Spleen (tissue), 11 donors: Measurements from ENCODE around the gene HIVEP3. TPM values are rescaled to one million over a fixed set of nuclear protein-coding genes. Genes with fewer than 3 reads are reported as not detected.
A peak's percentile ranks its signal among the peaks of the same experiment; 100 is the strongest.

ENCODE experiments used
- DNase-seq: peaks from one replicate; pipeline ENCODE4 v3.0.0-alpha.2; 2020
- H3K27ac ChIP-seq, 8 donors: fragments of 200-600 bp; sonication (generic) in 7 of 8; 1 replicate in 4 of 8; 2 replicates in 4 of 8; pipeline versions ENCODE4 v1.5.0 to v1.8.0; 2016 to 2021; ENCODE audit warnings: inconsistent platforms in 4 of 8, mild to moderate bottlenecking in 4 of 8, moderate library complexity in 1 of 8
- H3K27me3 ChIP-seq, 7 donors: fragments of 200-600 bp; sonication (generic) in 6 of 7; replicated peaks in 1 of 7; 1 replicate in 4 of 7; 2 replicates in 3 of 7; pipeline versions ENCODE4 v1.5.0 to v1.8.0; 2016 to 2021; ENCODE audit warnings: inconsistent platforms in 3 of 7, mild to moderate bottlenecking in 1 of 7
- H3K36me3 ChIP-seq, 6 donors: fragments of 200-600 bp; sonication (generic) in 5 of 6; 1 replicate in 4 of 6; 2 replicates in 2 of 6; pipeline versions ENCODE4 v1.5.0 to v1.8.0; 2016 to 2021; ENCODE audit warnings: inconsistent platforms in 2 of 6
- H3K4me1 ChIP-seq, 6 donors: fragments of 200-600 bp; sonication (generic) in 5 of 6; 1 replicate in 3 of 6; 2 replicates in 3 of 6; pipeline versions ENCODE4 v1.5.0 to v1.8.0; 2016 to 2021; ENCODE audit warnings: inconsistent platforms in 3 of 6
- H3K4me3 ChIP-seq, 8 donors: fragments of 200-600 bp; sonication (generic) in 7 of 8; 1 replicate in 4 of 8; 2 replicates in 4 of 8; pipeline versions ENCODE4 v1.5.0 to v1.8.0; 2016 to 2021; ENCODE audit warnings: inconsistent platforms in 4 of 8, mild to moderate bottlenecking in 4 of 8, moderate library complexity in 2 of 8
- H3K9me3 ChIP-seq, 8 donors: fragments of 200-600 bp; sonication (generic) in 7 of 8; 1 replicate in 4 of 8; 2 replicates in 4 of 8; pipeline versions ENCODE4 v1.5.0 to v1.8.0; 2016 to 2021; ENCODE audit warnings: inconsistent platforms in 4 of 8
- POLR2A ChIP-seq, 3 donors: fragments of 450-650 bp; IDR thresholded peaks; one replicate each; pipeline ENCODE4 v1.5.1; 2017; ENCODE audit warnings: antibody characterized with exemption in 3 of 3, mild to moderate bottlenecking in 1 of 3
- POLR2AphosphoS5 ChIP-seq, 3 donors: sonication (generic); formaldehyde crosslinking; IDR thresholded peaks; one replicate each; pipeline ENCODE4 v1.5.1; 2017; ENCODE audit warnings: antibody characterized with exemption in 3 of 3
- WGBS, 5 donors: extraction: QIAGEN DNeasy Blood & Tissue Kit in 3 of 5; methylation state at CpG; one replicate each; pipeline versions ENCODE4 v1.1.5 to v1.1.7; 2013 to 2018; 5-methylcytosine and 5-hydroxymethylcytosine counted together
- intact Hi-C: fragments of 100-400 bp; cut with DNase I; formaldehyde crosslinking; loops from one replicate; pipeline ENCODE4 v1.15.0; 2023; ENCODE audit warnings: low total_unique reads
- polyA plus RNA-seq, 3 donors: library from polyadenylated mRNA; stranded (reverse); fragments of 200-250 nt; gene quantifications; one replicate each; pipeline ENCODE4 v1.2.1, GENCODE V29; 2013
- total RNA-seq, 7 donors: library from RNA; depleted of rRNA in 3 of 7; stranded (reverse); fragments of >200 nt in 3 of 7; fragmentation: NEBNext Ultra II Directional in 4 of 7; extraction: Animal tissue kit (Norgen Biotek cat#: 25700) in 4 of 7; gene quantifications; one replicate each; pipeline versions ENCODE4 v1.1.0 to v1.2.1, GENCODE V29; 2016 to 2021
- TF ChIP-seq, protein P1 (sequence below), 11 experiments: fragments of 200-600 bp in 7 of 11; fragments of 450-650 bp in 4 of 11; sonication (generic) in 4 of 11; IDR thresholded peaks in 8 of 11; conservative IDR thresholded peaks in 3 of 11; 1 replicate in 7 of 11; 2 replicates in 4 of 11; pipeline versions ENCODE4 v1.4.0 to v1.8.0; 2016 to 2021; ENCODE audit warnings: antibody characterized with exemption in 11 of 11, inconsistent platforms in 4 of 11, mild to moderate bottlenecking in 1 of 11
- donor health status: healthy with polysubstance abuse.
- donor health status: DM: no; HTN: no; CAD: no; lungs with moderate emphysema.
- donor health status: DM: no; HTN: no; CAD: no.
- donor health status: Bipolar disorder and iron deficiency.
- donor health status: healthy.
- donor health status: DM: no; HTN: no; CAD: no.
- donor health status: DM: yes; HTN: yes; CAD: no.

Gene HIVEP3
- total and polyA plus RNA-seq, 10 donors = 2.4 to 21.2 (median 8.2) TPM

DNA sequence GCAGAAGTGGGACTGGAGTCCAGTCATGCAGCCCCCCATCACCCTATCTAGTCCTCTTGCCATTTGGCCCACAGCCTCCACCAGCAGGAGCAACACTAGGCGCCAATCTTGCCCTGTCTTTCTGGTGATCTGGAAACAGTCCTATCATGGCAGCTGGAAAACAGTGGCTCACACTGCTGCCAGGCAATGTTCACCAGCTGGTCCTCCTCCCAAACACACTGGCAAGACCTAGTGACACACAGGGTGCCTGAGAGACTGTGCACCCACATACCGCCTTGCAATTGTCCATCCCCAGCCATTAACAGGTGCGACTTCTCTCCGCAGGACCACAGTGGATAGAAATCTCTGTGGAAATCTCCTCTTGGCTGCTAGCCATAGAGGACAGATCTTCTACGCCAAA lies 105.5 kb downstream of the HIVEP3 start:
- intact Hi-C loops = loop anchor here (10.0 kb wide), 1 partner anchor 238 kb away; no protein-coding TSS in a partner anchor
- Histone ChIP-seq H3K9me3 (no peaks in the 10 kb centered on the region), H3K36me3 (no peaks in the 10 kb centered on the region), H3K27ac (peak overlapping the region in 2 of 8 donors; percentile 13 to 30), H3K27me3 (no peaks in the 10 kb centered on the region), H3K4me1 (peaks cover 6 to 36% (median 13%) of the 10 kb centered on the region in 6 donors), H3K4me3 (no peak overlapping the region)
- 77 to 96% (median 83%) methylated on average over 5 of the region's 5 CpGs for WGBS, 5 donors
- no peak for DNase-seq
- TF ChIP-seq POLR2A (IDR thresholded peaks at IDR 0.05) = no peak
- no peak for TF ChIP-seq POLR2AphosphoS5 (IDR thresholded peaks at IDR 0.05)
- TF ChIP-seq, protein P1, sequence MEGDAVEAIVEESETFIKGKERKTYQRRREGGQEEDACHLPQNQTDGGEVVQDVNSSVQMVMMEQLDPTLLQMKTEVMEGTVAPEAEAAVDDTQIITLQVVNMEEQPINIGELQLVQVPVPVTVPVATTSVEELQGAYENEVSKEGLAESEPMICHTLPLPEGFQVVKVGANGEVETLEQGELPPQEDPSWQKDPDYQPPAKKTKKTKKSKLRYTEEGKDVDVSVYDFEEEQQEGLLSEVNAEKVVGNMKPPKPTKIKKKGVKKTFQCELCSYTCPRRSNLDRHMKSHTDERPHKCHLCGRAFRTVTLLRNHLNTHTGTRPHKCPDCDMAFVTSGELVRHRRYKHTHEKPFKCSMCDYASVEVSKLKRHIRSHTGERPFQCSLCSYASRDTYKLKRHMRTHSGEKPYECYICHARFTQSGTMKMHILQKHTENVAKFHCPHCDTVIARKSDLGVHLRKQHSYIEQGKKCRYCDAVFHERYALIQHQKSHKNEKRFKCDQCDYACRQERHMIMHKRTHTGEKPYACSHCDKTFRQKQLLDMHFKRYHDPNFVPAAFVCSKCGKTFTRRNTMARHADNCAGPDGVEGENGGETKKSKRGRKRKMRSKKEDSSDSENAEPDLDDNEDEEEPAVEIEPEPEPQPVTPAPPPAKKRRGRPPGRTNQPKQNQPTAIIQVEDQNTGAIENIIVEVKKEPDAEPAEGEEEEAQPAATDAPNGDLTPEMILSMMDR (IDR thresholded peaks at IDR 0.05 in 8 of 11, conservative IDR thresholded peaks at IDR 0.05 in 3 of 11) = no peak

DNA sequence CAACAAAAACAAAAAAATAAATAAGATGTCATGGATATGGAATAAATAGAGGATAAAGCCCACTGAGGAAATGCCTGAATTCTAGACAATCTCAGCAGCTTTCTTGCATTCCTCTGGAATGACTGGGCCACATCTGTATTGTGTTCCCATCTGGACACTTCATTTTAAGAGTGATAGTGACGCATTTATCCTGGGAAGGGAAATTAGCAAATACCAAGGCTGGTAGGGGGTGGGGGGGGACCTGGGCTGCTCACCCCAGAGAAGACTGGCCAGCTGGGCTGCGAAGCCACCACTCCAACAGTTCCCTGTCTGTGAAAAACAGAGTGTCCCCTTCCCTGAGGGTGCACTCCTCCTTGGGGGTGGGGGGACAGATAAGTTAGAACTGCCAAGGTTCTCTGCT lies 106.3 kb downstream of the HIVEP3 start:
- 64 to 90% (median 71%) methylated on average over 2 of the region's 2 CpGs for WGBS, 5 donors
- intact Hi-C loops = loop anchor here (10.0 kb wide), 1 partner anchor 238 kb away; no protein-coding TSS in a partner anchor

DNA sequence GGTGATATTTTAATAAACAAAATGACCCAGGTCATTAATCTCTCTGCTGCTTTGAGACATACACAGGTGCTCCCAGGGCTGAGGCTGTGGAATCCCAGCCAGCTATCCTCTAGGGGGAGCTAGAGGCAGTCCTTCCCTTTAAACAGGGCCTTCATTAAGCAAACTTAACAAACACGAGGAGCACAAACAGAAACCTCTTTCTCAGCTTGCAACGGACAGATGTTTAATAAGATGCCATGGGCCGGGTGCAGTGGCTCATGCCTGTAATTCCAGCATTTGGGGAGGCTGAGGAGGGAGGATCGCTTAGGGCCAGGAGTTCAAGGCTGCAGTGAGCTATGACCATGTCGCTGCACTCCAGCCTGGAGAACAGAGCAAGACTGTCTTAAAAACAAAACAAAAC lies 106.7 kb downstream of the HIVEP3 start:
- TF ChIP-seq, protein P1 (IDR thresholded peaks at IDR 0.05 in 8 of 11, conservative IDR thresholded peaks at IDR 0.05 in 3 of 11) = peak in 9 of 11 experiments; percentile 17 to 76 (median 58)
- TF ChIP-seq POLR2AphosphoS5 (IDR thresholded peaks at IDR 0.05) = no peak
- no peaks in the 10 kb centered on the region for H3K9me3 ChIP-seq
- DNase-seq = no peak
- no peak overlapping the region for H3K4me3 ChIP-seq
- 37 to 60% (median 50%) methylated on average over 5 of the region's 5 CpGs for WGBS, 5 donors
- no peaks in the 10 kb centered on the region for H3K27me3 ChIP-seq
- H3K27ac ChIP-seq = peak overlapping the region in 4 of 8 donors; percentile 19 to 37 (median 33)
- H3K4me1 ChIP-seq = peaks cover 6 to 43% (median 14%) of the 10 kb centered on the region in 6 donors
- intact Hi-C loops = loop anchor here (10.0 kb wide), 1 partner anchor 237 kb away; no protein-coding TSS in a partner anchor
- H3K36me3 ChIP-seq = no peaks in the 10 kb centered on the region

More for the DNA sequence above, 106.3 kb downstream of the HIVEP3 start:
- H3K36me3 ChIP-seq = no peaks in the 10 kb centered on the region
- TF ChIP-seq, protein P1 (IDR thresholded peaks at IDR 0.05 in 8 of 11, conservative IDR thresholded peaks at IDR 0.05 in 3 of 11) = no peak
- TF ChIP-seq POLR2A (IDR thresholded peaks at IDR 0.05) (no peak), POLR2AphosphoS5 (IDR thresholded peaks at IDR 0.05) (no peak)
- DNase-seq = no peak
- H3K27me3 ChIP-seq = no peaks in the 10 kb centered on the region
- H3K4me3 ChIP-seq = no peak overlapping the region
- peak overlapping the region in 4 of 8 donors; percentile 22 to 37 (median 33) for H3K27ac ChIP-seq
- peaks cover 6 to 39% (median 13%) of the 10 kb centered on the region in 6 donors for H3K4me1 ChIP-seq
- H3K9me3 ChIP-seq = no peaks in the 10 kb centered on the region

DNA sequence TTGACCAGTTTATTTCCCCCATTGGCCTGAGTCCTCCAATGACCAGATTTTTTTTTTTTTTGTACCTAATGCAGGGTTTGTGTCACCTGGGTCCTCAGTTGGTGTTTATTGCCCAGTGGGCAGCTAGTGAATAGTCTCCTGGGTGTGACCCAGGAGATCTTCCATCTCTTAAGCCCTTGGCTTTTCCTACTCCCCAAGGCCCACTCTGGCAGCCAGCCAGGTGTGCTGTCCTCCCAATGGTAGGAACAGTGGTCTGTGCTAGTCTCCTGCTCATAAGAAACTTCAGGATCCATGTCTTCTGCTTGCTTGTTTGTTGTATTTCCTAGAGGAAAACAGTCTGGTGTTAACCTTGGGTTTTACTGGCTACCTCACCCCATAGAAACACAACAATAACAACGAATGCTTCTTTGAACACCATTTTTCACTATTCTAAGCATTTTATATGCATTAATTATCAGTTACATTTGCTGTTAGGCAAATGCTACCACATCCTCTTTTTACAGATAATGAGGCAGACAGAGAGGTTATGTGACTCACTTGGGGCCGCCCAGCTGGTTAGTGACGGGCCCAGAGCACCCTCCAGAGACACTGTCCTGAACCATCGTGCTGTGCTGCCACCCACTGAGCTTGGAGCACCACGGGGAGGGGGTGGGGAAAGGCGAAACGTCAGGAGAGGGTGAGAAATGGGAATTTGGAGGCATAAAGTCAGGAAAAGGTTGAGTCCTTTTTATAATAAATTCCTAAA lies 107.5 kb downstream of the HIVEP3 start:
- Histone ChIP-seq H3K36me3 (no peaks in the 10 kb centered on the region), H3K27ac (no peak overlapping the region), H3K9me3 (no peaks in the 10 kb centered on the region), H3K4me3 (no peak overlapping the region), H3K4me1 (peaks cover 9 to 51% (median 18%) of the 10 kb centered on the region in 6 donors), H3K27me3 (no peaks in the 10 kb centered on the region)
- TF ChIP-seq POLR2A (IDR thresholded peaks at IDR 0.05) (no peak), POLR2AphosphoS5 (IDR thresholded peaks at IDR 0.05) (no peak)
- TF ChIP-seq, protein P1 (IDR thresholded peaks at IDR 0.05 in 8 of 11, conservative IDR thresholded peaks at IDR 0.05 in 3 of 11) = no peak
- DNase-seq = no peak
- intact Hi-C loops = loop anchor here (10.0 kb wide), 1 partner anchor 236 kb away; no protein-coding TSS in a partner anchor
- WGBS, 5 donors = 48 to 61% (median 51%) methylated on average over 7 of the region's 7 CpGs
